Effector memory CD8-positive, alpha-beta T cell (primary cell): ENCODE results near the gene STARD3.
"Not testable (repeated sequence)": the region's sequence is repeated elsewhere in the genome, so short reads cannot be mapped to it uniquely, and the experiment has no call there.

Experiments used
- ATAC-seq: fragments of 150-1000 bp; cut with Tn5 transposase; replicated peaks from 2 replicates; pipeline ENCODE4 v1.10.0; 2021; ENCODE audit warnings: mild to moderate bottlenecking, moderate library complexity
- DNase-seq, 3 experiments: peaks; one replicate each; pipeline ENCODE4 v3.0.0; 2021
- H3K27ac Mint-ChIP-seq, 2 donors: one replicate each; pipeline ENCODE4 v1.8.0; 2022; ENCODE audit warnings: mild to moderate bottlenecking in 2 of 2, mixed read lengths in 2 of 2, moderate library complexity in 2 of 2
- H3K27me3 Mint-ChIP-seq, 2 donors: one replicate each; pipeline ENCODE4 v1.8.0; 2022; ENCODE audit warnings: mixed read lengths in 2 of 2
- H3K36me3 Mint-ChIP-seq: one replicate; pipeline ENCODE4 v1.8.0; 2022; ENCODE audit warnings: mild to moderate bottlenecking, moderate library complexity, mixed read lengths; ENCODE audit not compliant: insufficient read depth
- H3K4me1 Mint-ChIP-seq, 2 donors: one replicate each; pipeline ENCODE4 v1.8.0; 2022; ENCODE audit warnings: low read depth in 2 of 2, mixed read lengths in 2 of 2
- H3K4me3 Mint-ChIP-seq, 2 donors: one replicate each; pipeline ENCODE4 v1.8.0; 2022; ENCODE audit warnings: mild to moderate bottlenecking in 2 of 2, mixed read lengths in 2 of 2, moderate library complexity in 2 of 2
- H3K9me3 Mint-ChIP-seq, 2 donors: one replicate each; pipeline ENCODE4 v1.8.0; 2022; ENCODE audit warnings: mixed read lengths in 2 of 2

Gene STARD3

GRCh38 chr17:39687546-39688474 lies 50.9 kb downstream of the STARD3 start, which contains the start of gene PGAP3:
PGAP3 (minus strand) TSS chr17:39688057; CDS start chr17:39688014, 43 bp downstream.
- Mint-ChIP-seq H3K27ac (peak within 1 kb of the TSS; percentile 96 to 98), H3K36me3 (peaks cover 8% of the 10 kb centered on the region), H3K4me3 (peak within 1 kb of the TSS; percentile 94), H3K4me1 (peaks cover 22 to 25% of the 10 kb centered on the region in 2 donors), H3K27me3 (no peaks in the 10 kb centered on the region), H3K9me3 (peaks cover 0 to 12% of the 10 kb centered on the region in 2 donors)
- ATAC-seq (peak; percentile 89), DNase-seq (peak; percentile 69 to 82 (median 72))

- Mint-ChIP-seq H3K36me3 (peaks cover 8% of the 10 kb centered on the region), H3K9me3 (peaks cover 0 to 12% of the 10 kb centered on the region in 2 donors), H3K4me1 (peaks cover 22 to 25% of the 10 kb centered on the region in 2 donors), H3K4me3 (peak overlapping the region; percentile 94), H3K27me3 (no peaks in the 10 kb centered on the region), H3K27ac (peak overlapping the region; percentile 96 to 98)
- DNase-seq (no peak), ATAC-seq (no peak)
Measured at GRCh38 chr17:39688475-39688835, 51.5 kb downstream of the STARD3 start.

GRCh38 chr17:39688945-39689344 lies 52.0 kb downstream of the STARD3 start:
- peaks cover 8% of the 10 kb centered on the region for H3K36me3 Mint-ChIP-seq
- H3K4me3 Mint-ChIP-seq, result peak overlapping the region; percentile 94
- peaks cover 0 to 12% of the 10 kb centered on the region in 2 donors for H3K9me3 Mint-ChIP-seq
- peaks cover 22 to 25% of the 10 kb centered on the region in 2 donors for H3K4me1 Mint-ChIP-seq
- DNase-seq (no peak), ATAC-seq (no peak)
- no peaks in the 10 kb centered on the region for H3K27me3 Mint-ChIP-seq
- peak overlapping the region; percentile 96 to 98 for H3K27ac Mint-ChIP-seq

DNA sequence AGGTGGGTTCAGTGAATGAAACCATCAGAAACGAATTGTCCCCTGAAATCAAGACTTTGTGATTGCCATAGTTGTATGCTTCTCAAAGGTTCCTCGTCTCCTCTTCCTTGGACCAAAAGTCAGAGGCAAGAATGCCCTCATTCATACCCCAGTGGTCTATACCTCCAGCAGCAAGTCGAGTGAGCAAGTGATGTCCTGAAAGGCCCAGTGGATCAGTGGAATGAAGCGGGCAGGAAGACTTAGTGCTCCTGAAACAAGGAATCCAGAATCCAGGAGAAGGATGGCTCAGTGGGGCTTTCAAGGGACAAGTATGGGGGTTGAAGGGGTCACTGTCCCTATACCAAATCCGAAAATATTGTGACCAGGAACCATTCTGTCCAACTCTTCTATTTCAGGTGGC lies 57.6 kb downstream of the STARD3 start:
- ATAC-seq (no peak), DNase-seq (no peak)
- peaks cover 17 to 21% of the 10 kb centered on the region in 2 donors for H3K27me3 Mint-ChIP-seq
- peaks cover 1% of the 10 kb centered on the region for H3K36me3 Mint-ChIP-seq
- no peak overlapping the region for H3K27ac Mint-ChIP-seq
- no peak overlapping the region for H3K4me3 Mint-ChIP-seq
- no peaks in the 10 kb centered on the region for H3K9me3 Mint-ChIP-seq
- H3K4me1 Mint-ChIP-seq, result peaks cover 1 to 2% of the 10 kb centered on the region in 2 donors

GRCh38 chr17:39695089-39695474 lies 58.1 kb downstream of the STARD3 start:
- DNase-seq, result no peak
- no peak overlapping the region for H3K4me3 Mint-ChIP-seq
- peaks cover 3% of the 10 kb centered on the region for H3K36me3 Mint-ChIP-seq
- no peak overlapping the region for H3K27ac Mint-ChIP-seq
- no peak for ATAC-seq
- H3K27me3 Mint-ChIP-seq, result peaks cover 21 to 26% of the 10 kb centered on the region in 2 donors
- H3K9me3 Mint-ChIP-seq, result no peaks in the 10 kb centered on the region
- peaks cover 4% of the 10 kb centered on the region in 2 donors for H3K4me1 Mint-ChIP-seq

DNA sequence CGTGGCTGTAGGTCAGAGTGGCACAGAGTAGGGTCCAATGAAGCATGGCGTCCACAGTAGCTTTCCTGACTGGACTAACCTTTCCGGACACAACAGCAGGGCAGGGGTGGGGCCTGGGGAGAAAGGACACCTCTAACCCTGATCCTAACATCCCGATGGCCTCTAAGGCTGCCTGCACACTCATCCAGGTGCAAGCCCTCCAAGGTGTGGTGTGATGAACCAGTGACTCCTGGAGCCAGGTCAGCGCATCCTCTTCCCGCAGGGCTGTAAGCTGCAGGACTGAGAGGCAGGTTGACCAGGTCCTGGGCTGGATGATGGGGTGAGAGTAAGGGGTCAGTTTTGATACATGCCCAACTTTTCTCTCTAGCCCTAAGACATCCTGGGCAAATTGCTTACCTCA lies 59.8 kb downstream of the STARD3 start:
- H3K27me3 Mint-ChIP-seq, result peaks cover 34 to 42% of the 10 kb centered on the region in 2 donors
- DNase-seq (no peak), ATAC-seq (no peak)
- H3K27ac Mint-ChIP-seq, result no peak overlapping the region
- peaks cover 4% of the 10 kb centered on the region in 2 donors for H3K4me1 Mint-ChIP-seq
- H3K9me3 Mint-ChIP-seq, result no peaks in the 10 kb centered on the region
- no peak overlapping the region for H3K4me3 Mint-ChIP-seq
- peaks cover 3% of the 10 kb centered on the region for H3K36me3 Mint-ChIP-seq

GRCh38 chr17:39697961-39698360 lies 61.0 kb downstream of the STARD3 start:
- peaks cover 35 to 47% of the 10 kb centered on the region in 2 donors for H3K27me3 Mint-ChIP-seq
- ATAC-seq, result no peak

GRCh38 chr17:39699157-39699817 lies 62.3 kb downstream of the STARD3 start:
- not testable (repeated sequence) for DNase-seq, H3K36me3 Mint-ChIP-seq, H3K4me1 Mint-ChIP-seq, H3K27ac Mint-ChIP-seq, ATAC-seq, H3K9me3 Mint-ChIP-seq
- H3K27me3 Mint-ChIP-seq, result peaks cover 35 to 47% of the 10 kb centered on the region in 2 donors
- peak overlapping the region in 1 of 2 donors; percentile 63 for H3K4me3 Mint-ChIP-seq

More at GRCh38 chr17:39697961-39698360, 61.0 kb downstream of the STARD3 start:
- Mint-ChIP-seq H3K27ac (no peak overlapping the region), H3K4me1 (peaks cover 4% of the 10 kb centered on the region in 2 donors), H3K9me3 (no peaks in the 10 kb centered on the region), H3K4me3 (no peak overlapping the region), H3K36me3 (peaks cover 3% of the 10 kb centered on the region)
- no peak for DNase-seq

- ATAC-seq, result no peak
- H3K27me3 Mint-ChIP-seq, result peaks cover 35 to 47% of the 10 kb centered on the region in 2 donors
- no peak within 1 kb of the TSS for H3K27ac Mint-ChIP-seq
- no peaks in the 10 kb centered on the region for H3K9me3 Mint-ChIP-seq
- peak within 1 kb of the TSS in 1 of 2 donors; percentile 63 for H3K4me3 Mint-ChIP-seq
- peaks cover 4 to 5% of the 10 kb centered on the region in 2 donors for H3K4me1 Mint-ChIP-seq
- no peak for DNase-seq
- peaks cover 3% of the 10 kb centered on the region for H3K36me3 Mint-ChIP-seq
Measured at GRCh38 chr17:39699818-39700147, 62.8 kb downstream of the STARD3 start, which contains the start of gene ERBB2. ERBB2 (plus strand) TSS chr17:39700064; CDS start chr17:39700239, 175 bp downstream.

DNA sequence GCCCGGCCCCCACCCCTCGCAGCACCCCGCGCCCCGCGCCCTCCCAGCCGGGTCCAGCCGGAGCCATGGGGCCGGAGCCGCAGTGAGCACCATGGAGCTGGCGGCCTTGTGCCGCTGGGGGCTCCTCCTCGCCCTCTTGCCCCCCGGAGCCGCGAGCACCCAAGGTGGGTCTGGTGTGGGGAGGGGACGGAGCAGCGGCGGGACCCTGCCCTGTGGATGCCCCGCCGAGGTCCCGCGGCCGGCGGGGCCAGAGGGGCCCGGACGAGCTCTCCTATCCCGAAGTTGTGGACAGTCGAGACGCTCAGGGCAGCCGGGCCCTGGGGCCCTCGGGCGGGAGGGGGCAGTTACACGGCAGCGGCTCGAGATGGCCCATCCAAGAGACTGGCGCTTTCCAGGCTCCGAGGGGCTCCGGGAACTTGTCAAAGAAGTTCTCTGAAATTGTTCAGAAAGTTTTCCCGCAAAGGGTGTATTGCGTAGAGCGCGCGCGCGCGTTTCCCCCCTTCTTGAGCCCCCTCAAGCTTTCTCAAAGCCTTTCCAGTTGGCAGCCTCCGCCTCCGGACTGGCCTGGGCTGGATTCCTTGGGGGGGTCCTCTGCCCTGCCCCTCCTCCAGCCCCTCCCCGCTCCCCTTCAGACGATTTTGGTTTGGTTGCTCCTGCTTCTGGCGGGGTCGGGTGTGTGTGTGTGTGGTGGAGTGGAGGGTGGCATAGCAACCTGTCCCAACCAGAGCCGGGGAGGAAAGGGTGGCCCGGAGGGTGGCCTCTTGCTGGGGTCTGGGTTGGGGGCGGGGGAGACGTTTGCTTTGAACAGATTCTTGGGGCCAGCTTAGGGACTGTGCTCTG lies 63.4 kb downstream of the STARD3 start:
- no peaks in the 10 kb centered on the region for H3K9me3 Mint-ChIP-seq
- no peak for ATAC-seq
- H3K4me1 Mint-ChIP-seq, result peaks cover 4 to 5% of the 10 kb centered on the region in 2 donors
- peaks cover 3% of the 10 kb centered on the region for H3K36me3 Mint-ChIP-seq
- no peak overlapping the region for H3K27ac Mint-ChIP-seq
- DNase-seq, result no peak
- peaks cover 35 to 47% of the 10 kb centered on the region in 2 donors for H3K27me3 Mint-ChIP-seq
- H3K4me3 Mint-ChIP-seq, result no peak overlapping the region

GRCh38 chr17:39701012-39701783 lies 64.3 kb downstream of the STARD3 start:
- Mint-ChIP-seq H3K4me3 (no peak overlapping the region), H3K4me1 (peaks cover 4 to 5% of the 10 kb centered on the region in 2 donors), H3K9me3 (no peaks in the 10 kb centered on the region), H3K27me3 (peaks cover 35 to 47% of the 10 kb centered on the region in 2 donors), H3K27ac (no peak overlapping the region), H3K36me3 (peaks cover 3% of the 10 kb centered on the region)
- ATAC-seq (no peak), DNase-seq (no peak)

- no peak overlapping the region for H3K27ac Mint-ChIP-seq
- H3K36me3 Mint-ChIP-seq, result peaks cover 3% of the 10 kb centered on the region
- H3K4me1 Mint-ChIP-seq, result peaks cover 6 to 8% of the 10 kb centered on the region in 2 donors
- H3K9me3 Mint-ChIP-seq, result no peaks in the 10 kb centered on the region
- ATAC-seq, result no peak
- no peak overlapping the region for H3K4me3 Mint-ChIP-seq
- DNase-seq, result no peak
- peaks cover 35 to 47% of the 10 kb centered on the region in 2 donors for H3K27me3 Mint-ChIP-seq
Measured at GRCh38 chr17:39701784-39702422, 65.0 kb downstream of the STARD3 start.
